ENCODE data around the gene ASPHD2.
A peak's percentile ranks its signal among the peaks of the same experiment; 100 is the strongest.
"Not testable (repeated sequence)": the region's sequence is repeated elsewhere in the genome, so short reads cannot be mapped to it uniquely, and the experiment has no call there.

The ASPHD2 gene

DNA sequence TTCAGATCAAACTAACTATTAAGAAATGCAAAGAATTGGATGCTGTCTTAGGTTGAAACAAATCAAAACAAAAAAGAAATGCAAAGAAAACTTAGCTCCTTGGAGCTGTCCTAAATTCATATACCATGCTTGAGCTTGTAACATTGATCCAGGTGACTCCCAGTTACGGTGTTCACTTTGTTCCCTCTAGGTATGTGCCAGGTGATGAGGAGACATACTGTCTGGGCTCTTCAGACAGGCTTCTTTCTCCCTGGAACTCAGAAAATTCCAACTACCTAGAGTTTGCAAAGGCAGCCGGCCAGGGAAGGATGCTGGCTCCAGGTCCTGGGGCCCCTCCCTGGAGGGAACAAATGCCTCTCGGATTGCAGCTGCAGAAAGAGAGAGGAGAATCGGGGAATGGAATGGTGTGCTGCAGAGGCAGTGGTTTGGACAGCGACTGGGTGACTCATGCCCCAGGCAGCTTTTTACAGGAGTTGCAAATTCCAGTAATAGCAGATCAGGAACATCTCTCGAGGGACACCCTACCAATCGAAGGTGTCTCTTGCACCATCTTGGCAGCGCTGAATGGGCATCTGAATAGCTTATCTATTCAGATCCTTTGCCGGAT lies 12.3 kb upstream of the ASPHD2 start:
- DNase-seq = no peak

DNA sequence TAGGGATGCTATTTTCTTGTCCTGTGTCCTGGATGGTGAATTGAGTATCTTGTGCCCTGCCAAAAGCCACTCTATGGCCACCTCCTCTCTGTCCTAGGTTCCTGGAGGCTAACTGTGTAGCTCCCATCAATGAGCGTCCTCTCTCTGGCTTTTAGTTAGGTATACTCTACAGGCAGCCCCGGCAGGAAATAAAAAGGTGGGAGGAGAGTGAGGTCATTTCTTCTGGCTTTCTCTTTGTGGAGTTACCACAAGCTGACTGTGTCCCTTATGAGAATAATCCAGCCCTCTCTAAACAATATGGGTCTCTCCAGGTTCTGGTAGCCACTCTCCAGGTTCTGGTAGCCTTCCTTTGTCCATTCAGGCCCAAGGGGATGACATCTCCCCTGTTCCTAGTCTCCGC lies 11.7 kb upstream of the ASPHD2 start:
- DNase-seq = no peak

DNA sequence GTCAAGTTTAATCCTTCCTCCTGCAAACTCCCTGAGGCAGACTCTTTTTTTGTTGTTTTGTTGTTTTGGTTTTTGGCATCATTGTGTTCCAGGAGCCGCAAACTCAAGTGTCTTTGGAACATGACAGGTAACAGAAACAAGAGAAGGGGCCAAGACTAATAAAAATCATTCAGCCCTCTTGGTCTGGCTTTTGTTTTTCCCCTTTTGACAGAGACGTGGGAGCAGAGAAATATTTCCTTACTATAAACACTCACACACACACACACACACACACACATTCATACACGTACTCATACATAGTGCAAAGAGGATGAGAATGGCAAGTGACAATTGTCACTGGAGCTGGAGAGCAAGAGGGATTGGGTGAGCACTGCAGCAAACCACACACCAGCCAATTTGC lies 10.4 kb upstream of the ASPHD2 start:
- DNase-seq = no peak

DNA sequence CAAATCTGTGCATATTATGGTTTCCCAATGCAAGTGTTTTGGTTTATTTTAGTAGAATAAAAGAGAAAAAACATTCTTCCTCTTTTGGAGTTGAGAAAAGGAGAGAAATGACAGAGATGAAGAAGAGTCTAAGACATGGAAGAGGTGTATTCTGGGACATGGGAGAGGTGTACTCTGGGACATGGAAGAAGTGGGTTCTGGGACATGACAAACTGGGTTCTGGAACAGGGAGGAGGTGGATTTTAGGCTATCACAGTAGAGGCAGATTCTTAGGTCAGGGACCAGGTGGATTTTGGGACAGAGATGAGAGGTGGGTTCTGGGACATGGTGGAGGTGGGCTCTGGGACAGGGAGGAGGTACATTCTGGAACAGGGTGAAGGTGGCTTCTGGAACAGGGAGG lies 2.1 kb upstream of the ASPHD2 start:
- no peak for DNase-seq

DNA sequence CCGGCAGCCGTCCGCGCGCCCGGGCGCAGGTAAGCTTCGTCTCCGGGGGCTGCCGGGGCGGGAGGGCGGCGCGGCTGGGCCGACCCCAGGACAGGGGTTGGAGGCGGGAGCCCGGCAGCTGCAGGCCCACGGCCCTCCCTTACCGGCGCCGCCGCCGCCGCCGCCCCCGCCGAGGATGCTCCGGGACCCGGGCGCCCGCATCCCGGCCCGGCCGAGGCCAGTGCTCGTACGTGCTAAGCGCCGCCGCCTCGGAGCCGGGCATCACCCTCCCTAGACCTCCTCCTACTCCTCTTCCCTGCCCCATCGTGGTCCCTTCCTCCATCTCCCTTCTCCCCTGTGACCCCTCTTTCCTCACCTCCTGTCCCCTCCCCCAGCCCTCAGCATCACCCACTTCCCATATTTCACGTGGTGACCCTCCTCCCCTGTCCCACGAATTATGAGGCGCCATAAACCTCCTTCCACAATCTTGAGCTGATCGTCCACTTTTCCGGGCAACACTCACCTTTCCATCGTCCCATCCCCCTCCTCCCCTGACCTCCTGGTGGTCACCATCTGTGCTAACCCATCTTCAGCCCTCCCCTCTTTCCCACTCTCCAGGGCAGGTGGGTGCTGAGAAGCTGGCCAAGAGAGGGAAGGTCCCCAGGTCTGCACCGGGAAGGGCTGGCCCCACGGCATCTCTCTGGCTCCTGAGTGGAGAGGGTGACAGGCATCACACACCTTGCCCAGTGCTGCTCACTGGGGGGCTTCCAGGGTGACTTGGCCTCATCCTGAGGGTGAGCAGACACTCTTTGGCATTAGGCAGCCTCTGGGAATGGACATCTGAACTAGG lies 612 bp downstream of the ASPHD2 start:
- no peak for DNase-seq

DNA sequence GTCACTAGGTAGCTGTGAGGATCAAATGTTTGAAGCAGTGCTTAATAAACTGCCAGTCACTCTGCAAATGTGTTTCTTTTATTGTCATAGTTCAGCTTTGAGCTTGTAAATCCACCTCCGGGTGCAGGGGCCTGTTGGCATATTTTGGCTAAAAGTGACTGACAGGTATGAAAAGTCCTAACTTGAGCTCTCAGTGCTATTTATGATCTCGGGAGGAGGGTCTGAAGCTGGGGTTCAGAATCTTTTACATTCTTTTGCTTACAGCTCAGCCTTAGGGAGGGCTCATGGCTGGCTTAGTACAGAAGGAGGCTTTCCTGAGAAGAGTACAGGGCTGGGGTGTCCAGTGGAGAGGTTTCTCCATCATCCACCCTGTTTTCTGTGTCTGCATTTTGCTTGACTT lies 1.5 kb downstream of the ASPHD2 start:
- DNase-seq = no peak

DNA sequence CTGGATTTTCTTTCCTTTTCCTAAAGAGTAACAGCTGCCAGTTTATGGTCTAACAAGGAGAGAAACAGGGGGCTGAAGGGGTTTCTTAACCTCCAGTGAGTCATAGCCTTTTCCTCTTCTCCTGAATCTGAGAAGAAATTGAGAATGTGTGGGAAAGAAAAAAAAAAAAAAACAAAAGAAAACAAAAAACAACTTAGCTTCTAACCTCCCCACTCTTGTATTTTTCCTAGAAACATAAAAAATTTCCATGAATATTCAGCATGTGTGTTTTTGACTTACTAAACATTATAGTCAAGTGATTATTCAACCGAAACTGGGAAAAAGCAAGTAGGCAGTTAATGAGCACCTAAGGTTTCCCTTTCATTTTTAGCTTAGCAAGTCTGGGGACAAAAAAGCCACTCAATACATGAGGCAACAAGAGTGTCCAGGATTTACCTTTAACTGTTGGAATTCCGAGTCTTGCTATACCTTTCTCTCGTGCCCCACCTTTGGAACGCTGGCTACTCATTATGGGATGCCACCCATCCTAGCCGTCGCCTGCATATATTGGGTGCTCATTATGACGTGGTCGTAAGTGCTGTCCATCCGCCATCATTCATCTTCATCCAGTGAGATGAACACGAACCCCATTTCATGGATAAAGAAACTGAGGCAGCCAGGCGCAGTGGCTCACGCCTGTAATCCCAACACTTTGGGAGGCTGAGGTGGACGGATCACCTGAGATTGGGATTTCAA lies 2.4 kb downstream of the ASPHD2 start:
- peak; percentile 68 for DNase-seq

DNA sequence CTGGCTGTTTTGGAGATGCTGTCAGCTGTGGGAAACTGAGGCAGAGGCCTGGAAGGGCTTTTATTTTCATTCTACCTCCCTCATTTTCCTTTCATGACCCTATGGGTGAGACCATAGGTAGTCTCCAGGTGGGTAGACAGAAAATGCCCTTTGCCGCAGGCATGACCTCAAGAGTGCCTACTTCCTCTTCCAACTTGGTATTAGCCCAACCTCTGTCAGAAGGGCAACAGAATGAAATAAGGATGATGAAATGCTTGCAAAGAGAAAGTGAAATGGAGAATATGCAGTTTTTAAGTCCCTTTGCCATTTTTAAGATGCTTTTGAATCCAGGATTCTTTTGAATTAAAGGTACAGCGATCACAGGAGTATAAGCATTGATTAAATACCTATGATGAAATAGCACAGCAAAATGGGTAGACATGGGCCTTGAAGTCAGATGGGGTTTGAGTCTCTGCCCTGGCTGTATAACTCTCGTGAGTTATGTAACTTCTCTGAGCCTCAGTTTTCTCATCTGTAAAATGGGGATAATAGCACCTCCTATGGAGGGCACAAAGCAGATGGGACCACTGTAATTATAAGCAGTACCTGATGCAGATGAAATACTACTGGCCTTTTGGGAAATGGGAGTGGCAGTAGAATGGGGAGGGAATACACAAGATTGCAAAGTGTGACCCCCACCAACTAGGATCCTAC lies 3.7 kb downstream of the ASPHD2 start:
- DNase-seq = peak; percentile 86

DNA sequence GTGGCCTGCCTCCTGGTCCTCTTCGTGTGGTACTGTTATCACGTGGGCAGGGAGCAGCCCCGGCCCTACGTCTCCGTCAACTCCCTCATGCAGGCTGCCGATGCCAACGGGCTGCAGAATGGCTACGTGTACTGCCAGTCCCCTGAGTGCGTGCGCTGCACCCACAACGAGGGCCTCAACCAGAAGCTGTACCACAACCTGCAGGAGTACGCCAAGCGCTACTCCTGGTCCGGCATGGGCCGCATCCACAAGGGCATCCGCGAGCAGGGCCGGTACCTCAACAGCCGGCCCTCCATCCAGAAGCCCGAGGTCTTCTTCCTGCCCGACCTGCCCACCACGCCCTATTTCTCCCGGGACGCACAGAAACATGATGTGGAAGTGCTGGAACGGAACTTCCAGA lies 4.7 kb downstream of the ASPHD2 start:
- DNase-seq = no peak

DNA sequence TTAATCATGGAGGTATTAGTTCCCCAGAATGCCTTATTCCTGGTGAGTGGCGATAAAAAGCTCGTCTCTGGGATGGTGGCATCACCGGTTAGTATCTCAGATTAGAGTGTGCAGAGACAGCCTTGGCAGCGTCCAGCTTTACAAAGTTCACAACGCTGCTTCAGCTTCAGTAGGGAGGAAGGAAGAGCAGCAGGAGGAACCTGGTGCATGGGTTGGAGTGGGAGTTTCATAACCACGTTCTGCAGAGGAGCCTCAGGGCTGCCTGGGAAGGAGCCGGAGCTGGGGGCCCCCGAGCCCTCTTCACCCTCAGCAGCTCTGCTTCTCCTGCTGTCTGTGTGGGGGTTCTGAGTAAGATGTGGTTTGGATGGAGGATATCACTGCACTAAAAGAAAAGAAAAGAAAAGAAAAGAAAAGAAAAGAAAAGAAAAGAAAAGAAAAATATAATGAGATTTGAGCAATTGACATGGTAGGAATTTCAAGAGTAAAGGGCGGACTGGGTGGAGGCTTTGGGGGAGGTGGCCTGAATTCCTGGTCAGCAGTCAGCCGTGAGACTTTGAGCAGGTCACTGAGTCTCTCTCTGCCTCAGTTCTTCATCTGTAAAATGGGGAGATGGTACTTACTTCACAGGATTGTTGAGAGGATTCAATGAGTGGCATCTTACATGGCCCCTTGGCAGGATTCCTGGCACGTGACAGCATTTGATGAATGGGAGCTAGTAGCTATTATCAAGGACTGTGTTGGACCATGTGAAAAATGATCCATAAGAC lies 6.5 kb downstream of the ASPHD2 start:
- DNase-seq = peak; percentile 27

DNA sequence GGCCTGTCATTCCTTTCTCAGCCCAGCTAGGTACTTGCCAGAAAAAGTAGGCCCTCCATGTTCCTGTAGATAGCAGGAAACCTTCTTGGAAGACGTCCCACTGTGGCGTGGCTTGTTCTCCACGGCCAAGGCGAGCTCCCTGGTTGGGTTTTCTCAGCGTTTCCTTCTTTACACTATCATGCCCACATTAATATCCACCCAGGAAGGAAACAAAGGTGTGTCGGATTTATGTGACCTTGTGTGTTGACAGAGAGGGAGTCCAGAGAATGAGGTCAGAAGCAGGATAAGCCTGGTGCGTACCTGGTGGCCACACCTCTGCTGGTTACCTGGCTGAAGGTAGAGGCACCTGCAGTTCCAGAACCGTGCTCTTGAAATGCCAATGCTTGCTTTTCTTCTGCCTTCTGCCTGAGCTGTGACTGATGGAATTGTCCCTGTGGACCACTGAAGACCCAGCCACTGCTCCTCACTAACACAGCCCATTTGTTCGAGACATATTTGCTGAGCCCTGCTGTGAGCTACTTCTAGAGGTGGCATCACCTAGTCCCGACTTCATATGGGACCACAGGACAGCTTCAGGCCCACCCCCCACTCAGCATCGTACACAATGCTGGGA lies 7.9 kb downstream of the ASPHD2 start:
- DNase-seq = no peak

DNA sequence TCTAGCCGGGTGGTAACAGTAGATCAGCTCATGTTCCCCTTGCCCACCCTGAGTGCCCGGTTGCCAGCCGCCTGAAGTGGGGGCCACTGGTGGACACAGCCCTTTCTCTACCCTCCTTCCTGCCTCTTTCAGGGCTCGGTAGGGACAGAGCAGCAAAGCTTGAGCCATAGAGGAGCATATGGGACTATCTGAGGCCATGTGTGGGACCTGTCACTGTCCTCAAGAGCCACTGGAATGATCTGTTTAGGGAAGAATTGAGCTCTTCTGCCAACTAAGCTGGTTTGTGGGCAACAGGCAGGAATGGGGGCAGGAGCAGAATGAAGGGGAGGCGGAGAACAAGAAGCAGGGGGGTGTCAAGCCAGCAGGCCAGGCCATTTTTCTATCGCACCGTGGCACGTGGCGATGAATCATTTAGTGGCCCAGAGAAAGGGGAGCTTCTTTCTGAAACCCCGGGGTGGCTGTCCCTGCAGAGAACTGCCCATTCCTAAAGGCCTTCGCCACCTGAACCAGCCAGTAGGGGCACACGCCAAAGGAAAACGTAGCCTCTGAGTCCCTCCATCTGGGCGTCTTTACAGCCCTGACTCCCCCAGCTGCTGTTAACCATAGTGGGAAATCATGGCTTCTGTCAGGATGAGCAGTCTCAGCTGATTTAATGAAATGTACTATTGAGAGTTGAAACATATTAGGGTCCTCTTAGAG lies 8.8 kb downstream of the ASPHD2 start:
- no peak for DNase-seq

DNA sequence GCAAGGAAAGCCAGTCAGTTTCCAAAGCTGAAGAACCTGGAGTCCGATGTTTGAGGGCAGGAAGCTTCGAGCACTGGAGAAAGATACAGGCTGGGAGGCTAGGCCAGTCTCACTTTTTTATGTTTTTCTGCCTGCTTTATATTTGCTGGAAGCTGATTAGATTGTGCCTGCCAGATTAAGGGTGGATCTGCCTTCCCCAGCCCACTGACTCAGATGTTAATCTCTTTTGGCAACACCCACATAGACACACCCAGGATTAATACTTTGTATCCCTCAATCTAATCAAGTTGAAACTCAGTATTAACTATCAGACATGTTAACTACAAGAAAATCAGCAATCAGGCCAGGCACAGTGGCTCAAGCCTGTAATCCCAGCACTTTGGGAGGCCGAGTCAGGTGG lies 9.7 kb downstream of the ASPHD2 start:
- DNase-seq = not testable (repeated sequence)

DNA sequence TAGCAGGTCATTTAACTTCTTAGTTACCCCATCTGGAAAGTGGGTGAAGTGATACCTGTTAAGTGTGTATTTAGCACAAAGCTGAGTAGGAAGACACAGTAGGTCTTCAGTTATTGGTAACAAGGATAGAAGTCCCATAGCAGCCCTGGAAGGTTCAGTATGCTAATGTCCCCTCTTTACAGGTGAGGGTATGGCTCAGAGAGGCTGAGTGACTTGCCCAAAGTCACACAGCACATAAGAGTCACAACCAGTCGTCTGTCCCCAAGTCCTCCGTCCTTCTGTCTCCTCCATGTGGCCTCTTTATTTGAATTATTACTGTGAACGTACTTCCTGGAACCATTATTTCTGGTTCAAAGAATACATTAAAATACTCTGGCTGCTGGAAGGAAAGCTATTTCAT lies 10.5 kb downstream of the ASPHD2 start:
- DNase-seq = no peak

DNA sequence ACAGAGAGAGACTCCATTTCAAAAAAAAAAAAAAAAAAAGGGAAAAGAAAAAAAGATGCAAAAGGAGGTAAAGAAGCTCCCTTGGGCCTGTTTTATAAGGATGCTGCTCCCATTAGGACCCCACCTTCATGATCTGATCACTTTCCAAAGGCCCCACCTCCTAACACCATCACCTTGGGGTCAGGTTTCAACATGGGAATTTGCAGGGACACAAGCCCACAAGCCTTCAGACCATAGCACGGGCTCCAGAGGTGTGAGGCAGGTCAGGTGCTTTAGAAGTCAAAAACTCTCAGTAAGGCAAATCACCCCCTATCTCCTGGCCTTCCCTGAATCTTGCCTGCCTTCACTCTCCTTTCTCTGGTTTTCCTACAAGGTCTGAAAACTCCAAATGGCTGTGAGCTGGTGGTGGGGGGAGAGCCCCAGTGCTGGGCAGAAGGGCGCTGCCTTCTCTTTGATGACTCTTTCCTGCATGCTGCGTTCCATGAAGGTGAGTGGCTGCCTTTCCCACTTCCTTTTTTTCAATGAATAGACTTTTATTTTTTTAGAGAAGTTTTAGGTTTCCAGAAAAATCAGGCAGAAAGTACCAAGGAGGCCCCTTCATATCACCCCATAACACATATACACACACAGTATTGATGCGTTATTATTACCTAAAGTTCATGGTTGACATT lies 13.2 kb downstream of the ASPHD2 start:
- no peak for DNase-seq

DNA sequence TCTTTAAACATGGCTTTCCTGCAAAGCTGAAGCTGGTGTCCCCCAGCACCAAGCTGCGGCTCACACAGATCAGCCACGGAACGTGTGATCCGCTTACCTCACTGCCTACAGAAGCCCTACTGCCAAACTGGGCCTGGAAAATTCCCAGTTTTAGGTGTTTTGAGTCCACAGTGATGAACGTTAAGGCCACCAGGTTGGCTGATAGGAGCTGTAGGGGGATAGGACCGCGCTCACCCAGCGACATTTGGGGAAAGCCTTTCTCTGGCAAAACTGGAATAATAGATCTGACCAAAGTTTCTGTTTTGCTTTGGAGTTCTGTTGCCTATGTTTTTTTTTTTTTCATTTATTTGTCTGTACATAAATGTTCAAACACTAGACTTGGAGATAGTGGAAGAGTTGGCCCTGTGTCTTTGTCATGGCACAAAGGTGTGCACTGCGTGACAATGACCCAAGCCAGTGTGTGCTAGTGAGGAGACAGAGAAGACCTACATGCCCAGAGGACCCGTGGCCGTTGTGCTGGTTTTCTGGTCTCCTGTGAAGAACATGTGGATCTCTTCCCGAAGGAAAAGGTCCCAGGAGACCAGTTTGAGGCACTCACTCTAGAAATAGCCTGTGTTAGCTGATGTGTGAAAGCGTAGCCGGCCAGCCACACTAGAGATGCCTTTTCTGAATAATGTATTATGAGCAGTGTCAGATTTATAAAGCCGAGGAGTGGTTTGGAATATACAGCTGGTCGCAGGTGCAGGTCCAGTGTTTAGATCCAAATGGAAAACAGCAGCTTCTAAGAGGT lies 15.0 kb downstream of the ASPHD2 start:
- no peak for DNase-seq

DNA sequence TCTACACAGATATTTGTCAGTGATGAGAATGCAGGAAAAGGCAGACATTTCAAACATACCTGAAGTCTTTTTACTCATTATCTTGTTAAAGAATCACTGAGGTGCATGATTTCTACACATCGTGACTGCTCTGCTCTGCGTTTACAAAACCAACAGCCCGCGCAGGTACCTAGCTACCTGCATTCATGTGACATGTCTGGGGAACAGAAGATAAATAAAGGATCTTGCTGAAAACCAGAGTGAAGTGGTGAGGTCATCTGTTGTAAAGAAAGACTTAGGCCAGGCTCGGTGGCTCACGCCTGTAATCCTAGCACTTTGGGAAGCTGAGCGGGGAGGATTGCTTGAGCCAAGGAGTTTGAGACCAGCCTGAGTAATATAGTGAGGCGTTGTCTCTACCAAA lies 15.7 kb downstream of the ASPHD2 start:
- no peak for DNase-seq

DNA sequence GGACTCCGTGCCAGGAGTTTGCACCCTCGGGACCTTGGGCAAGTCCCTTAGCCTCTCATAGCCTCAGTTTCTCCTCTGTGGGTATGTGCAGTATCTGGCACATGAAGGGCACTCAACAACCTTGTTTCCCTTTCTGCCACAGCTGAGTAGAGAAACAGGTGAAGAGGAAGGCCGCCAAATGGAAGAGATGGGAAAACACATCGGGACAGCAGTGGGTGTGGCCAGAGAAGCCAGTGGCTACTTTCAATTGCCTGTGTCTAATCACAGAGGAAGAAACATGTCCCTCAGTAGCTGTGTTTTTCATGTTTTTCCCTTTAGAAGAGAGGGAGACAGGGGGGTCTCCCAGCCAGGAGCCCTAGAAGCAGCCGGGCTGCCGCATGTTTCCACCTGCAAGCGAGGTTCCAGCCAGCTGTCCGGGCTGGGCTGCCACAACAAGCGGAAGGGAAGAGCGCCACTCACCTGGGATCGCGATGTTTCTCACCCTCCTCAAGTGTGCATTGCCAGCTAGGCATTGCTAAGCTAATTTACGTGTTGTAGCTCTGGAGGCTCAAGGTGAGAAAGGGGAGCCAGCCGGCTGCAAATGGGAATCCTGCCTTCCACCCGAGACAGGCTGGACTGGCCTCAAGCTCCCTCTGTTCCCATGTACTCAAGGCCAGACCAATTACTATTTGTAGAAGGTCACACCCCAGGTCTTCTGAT lies 16.7 kb downstream of the ASPHD2 start:
- no peak for DNase-seq

DNA sequence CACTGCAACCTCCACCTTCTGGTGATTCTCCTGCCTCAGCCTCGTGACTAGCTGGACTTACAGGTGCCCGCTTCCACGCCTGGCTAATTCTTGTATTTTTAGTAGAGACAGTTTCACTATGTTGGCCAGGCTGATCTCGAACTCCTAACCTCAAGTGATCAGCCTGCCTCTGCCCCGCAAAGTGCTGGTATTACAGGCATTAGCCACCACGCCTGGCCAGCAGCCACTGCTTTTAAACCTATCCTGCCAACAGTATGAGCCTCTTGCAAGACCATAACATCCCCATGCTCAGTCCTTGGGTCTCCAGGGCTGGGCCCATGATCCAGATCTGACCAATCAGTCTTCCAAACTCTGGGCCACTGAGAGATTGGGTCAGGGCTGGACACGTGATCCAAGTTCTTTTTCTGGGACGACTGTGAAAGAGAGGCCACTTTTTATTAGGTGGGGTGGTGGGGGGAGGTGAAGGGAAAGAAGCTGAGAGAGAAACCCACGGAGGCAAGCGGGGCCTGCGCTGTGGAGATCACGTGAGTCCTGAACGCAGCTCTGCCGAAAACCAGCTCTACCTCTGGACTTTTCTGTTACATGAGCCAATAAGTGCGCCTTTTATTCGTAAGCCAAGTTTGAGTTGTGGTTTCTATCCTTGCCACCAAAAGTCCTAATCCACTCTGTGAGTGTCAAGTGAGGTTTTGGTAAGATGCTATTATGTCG lies 17.9 kb downstream of the ASPHD2 start:
- DNase-seq = no peak
